HG03066 (cell line): ENCODE measurements around the gene SRP68.

Experiments
- ATAC-seq: cut with Tn5 transposase; IDR thresholded peaks from one replicate; pipeline ENCODE4 v1.9.1; 2021; ENCODE audit warnings: low read depth; ENCODE audit not compliant: unreplicated experiment

SRP68 gene

DNA sequence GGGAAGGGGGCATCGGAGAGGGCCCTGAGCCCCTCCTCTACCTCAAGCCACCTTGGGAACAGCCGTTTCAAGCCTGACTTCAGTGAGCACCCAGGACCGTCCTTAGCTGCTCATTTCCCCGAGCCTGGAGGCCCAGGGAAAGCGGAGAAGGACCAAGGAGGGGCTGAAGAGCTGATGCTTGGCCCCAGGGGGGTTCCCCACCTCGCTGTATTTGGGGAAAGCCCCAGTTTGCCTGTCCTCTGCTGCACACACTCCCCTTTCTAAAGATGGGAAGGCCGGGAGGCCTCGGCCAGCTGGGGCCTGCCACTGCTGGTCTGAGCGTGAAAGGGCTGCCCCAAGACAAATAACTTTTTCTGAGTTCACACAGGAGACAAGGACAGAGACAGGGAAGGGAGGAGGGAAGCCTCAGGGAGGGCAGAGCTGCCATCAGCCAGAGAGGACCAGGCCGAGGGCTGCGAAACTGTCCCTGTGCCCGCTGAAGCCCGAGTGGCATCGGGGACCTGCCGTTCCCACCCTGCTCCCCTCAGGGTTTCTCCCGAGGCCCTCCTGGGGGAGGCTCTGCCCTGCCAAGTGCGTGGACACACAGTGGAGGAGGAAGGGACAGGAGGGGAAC is 18.3 kb upstream of the SRP68 start:
- no peak for ATAC-seq

DNA sequence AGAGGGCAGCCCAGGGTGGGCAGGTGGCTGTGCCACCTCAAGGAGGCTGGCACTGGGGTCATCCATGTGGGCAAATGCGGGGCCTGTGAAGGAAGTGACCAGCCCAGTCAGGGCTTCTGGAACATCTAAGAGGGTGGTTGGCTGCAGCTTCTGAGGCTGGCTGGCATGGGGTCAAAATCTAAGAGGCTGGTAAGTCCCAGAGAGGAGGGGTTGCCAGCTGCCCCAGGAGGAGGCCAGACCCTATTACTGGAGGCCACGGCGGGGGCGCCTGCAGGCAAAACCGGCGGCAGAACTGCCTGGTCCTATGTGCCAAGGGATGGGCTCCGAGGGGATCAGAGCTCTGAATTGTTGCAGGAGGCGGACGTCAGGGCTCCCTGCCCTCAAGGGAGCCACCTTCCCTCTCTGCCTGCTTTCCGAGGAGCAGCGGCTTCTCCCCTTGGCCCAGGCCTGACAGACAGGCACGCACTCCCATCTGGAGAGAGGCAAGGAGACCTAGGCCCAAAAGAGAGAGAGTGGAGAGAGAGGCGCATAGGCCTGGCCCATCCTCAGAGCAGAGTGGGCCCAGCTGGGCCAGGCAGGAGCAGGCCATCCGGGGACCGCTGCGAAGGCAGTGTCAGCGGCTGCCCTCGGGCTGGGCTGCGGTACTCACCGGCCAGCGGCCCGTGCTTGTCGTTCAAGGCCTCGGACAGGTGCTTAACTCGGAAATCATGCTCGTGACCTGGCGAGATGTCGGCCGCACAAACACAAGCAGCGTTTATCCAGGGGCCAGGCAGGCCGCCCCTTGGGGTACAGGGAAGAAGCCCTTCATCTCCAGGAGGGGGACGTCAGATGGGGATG is 17.6 kb upstream of the SRP68 start:
- no peak for ATAC-seq

- no peak for ATAC-seq
Observed at GRCh38 chr17:76088868-76089576, 16.7 kb upstream of the SRP68 start.

- no peak for ATAC-seq
Observed at GRCh38 chr17:76088041-76088867, 15.9 kb upstream of the SRP68 start.

DNA sequence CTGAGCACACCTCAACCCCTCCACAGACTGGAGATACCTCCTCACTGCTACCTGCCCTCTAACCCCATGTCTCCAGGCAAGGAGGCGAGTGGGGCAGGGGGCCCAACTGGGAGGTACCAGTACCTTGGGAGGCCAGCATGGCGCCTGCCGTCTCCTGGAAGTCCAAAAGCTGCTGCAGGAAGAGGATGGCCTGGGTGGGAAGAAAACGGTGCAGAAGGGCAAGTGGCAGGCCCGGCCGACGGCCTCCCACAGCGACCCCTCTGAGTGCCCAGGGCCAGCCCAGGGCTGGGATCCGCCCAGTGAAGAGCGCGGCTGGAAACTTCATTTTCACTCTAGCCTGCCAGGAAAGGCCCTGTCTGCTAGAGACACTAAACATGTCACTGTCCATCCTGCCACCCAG is 15.2 kb upstream of the SRP68 start:
- ATAC-seq, result no peak

DNA sequence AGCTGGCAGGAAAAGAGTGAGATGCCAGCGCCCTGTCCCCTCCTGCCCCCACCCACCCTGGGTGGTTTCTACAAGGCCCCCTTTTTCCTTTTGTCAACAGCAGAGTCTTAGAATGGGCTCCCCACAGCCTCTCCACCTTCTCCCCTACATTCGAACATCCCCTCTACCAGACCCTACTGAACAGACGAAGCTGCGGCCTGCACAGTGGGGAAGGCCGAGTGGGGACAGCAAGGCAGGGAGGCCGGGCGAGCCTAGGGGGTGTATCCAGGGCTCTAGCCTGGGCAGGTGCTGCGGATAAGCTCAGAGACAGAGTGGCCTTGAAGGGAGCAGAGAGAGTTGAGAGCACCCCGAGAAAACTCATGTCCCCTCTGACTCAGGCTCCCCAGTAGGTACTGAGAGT is 14.1 kb upstream of the SRP68 start:
- no peak for ATAC-seq

DNA sequence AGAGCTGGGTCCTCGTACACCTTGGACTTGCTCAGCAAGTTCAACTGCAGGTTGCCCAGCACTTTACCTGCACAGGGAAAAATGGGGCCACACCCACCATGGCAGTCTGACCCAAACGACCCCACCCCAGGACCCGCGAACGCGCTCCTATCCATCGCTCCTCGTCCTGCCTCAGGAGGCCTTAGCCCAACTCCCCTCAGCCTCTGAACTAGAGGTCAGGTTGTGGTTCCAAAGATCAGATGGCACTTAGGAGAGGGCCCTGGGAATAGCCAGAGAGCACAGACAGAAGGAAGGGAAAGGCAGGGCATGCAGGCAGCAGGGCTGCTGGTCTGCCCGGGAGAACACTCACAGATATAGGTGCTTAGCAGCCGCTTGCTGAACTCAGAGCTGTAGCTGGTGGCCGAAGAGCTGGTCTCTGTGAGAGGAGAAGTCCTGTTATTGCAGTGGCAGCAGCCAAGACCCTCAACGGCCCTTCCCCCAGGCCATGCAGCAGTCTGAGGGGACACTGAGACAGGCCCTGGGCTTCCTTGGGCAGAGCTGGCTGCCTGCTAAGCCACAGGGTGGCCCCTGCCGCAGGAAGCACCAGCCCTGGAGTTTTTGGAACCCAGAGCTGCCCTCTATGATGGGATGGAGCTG is 13.5 kb upstream of the SRP68 start:
- no peak for ATAC-seq

DNA sequence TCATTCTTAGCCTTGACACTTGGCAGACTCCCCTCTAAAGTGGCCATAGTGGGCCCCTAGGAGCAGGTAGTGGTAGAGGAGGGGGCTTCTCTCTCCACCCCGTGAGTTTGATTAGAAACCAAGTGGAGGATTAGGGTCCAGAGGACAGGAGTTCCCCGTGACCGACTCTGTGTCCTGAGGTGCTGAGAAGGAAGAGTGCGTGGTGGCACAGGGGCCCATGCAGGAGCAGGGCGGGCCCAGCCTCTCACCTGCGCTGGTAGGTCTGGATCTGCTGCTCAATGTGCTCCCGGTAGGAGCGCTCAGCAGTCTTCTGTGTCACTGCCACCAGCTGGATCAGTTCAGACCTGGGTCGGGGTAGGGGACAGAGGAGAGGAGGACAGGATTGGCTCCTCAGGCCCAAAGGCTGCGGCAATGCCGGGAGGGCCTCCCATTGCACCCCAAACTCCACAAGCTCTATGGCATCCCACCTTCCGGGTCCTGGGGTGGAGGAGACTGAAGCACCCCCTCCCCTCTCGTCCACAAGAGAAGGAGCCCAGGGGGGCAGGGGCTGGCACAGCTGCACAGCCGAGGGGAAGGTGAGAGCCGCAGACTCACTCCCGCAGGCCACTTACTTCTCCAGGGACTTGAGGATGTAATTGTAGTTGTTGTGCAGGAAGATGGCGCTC is 12.9 kb upstream of the SRP68 start:
- no peak for ATAC-seq

- ATAC-seq, result no peak
Observed at GRCh38 chr17:76083536-76084182, 11.3 kb upstream of the SRP68 start.

DNA sequence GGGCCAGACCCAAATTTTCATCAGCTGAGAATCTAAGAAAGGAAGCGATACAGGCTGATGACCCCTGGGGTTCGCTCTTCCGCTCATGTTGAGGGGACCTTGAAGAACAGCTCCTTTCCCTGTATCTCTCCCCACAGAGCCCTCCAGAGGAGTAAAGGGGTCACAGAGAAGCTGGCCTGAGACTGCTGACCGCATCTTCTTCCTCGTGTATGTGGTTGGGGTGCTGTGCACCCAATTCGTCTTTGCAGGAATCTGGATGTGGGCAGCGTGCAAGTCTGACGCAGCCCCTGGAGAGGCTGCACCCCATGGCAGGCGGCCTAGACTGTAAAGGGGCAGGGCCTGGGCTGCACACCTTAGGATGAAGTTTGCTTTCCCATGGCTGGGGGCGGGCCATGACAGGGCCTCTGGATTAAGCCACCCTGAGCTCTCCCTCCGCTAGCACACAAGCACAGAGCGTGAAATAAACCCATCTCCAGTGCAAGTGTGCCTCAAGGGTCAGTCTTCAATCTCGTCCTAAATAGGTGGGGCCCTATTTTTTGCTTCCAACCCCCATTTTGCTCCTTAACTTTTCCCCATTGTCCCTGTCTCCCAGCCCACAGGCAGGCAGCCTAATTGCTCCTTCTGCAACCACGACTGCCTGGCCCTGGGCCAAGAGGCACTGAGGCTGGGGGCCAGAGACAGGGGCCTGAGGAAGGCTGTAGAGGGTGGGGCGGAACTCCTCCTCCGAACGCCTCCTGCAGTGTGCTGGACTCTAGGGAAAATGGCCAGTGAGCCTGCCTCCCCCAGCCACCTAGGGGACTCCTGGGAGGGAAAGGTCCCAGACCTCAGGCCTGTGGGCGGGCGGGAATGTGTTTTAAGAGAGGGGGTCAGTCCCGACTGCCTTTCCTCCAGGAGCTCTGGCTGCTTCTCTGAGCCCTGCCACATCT is 10.3 kb upstream of the SRP68 start:
- no peak for ATAC-seq

DNA sequence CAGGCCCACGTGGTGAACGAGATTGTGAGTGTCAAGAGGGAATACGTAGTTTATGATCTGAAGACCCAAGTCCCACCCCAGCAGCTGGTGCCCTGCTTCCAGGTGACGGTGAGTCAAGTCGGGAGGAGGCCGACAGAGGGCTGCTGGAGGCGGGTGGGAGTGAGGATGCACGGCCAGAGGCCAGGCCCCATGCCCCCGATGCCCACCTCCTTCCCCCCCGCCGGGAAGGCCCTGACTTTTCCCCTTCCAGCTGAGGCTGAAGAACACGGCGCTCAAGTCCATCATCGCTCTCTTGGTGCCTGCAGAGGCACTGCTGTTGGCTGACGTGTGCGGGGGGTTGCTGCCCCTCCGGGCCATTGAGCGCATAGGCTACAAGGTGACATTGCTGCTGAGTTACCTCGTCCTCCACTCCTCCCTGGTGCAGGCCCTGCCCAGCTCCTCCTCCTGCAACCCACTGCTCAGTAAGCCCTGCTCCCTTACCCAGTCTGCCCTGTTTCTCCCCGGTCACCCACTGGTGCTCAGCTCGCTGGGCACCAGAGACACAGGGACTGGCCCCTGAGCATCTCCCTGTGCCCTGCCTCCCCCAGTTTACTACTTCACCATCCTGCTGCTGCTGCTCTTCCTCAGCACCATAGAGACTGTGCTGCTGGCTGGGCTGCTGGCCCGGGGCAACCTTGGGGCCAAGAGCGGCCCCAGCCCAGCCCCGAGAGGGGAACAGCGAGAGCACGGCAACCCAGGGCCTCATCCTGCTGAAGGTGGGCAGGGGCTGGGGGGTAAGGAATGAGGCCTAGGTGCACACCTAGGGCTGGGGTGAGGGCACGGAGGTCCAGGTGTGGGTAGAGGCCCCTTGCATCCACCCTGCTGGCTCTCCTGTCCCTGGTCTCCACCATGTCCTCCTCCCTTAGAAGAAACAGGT is 9.2 kb upstream of the SRP68 start:
- no peak for ATAC-seq

DNA sequence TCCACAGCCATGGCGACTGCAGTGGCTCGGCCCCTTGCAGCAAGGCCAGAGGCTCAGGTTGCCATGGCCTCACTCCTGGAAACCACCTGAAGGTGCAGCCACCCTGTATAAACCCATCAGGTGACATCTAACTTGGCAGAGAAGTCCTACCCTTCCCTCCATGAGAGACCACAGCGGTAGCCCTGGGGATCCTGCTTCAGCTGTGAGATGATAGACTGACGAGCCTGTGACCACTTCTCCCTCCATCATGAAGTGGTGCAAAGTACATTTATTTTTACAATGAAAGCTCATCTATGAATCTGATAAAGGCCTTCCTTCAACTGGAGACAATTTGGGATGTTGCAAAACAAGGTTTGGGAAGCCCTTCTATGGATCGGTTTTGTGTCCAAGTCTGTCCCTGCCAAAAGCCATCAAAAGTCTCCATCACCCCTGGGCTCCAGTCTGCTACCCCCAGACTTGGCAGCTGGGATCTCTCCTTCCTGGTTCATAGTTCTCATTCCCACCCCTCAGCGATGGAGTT is 8.5 kb upstream of the SRP68 start:
- no peak for ATAC-seq

DNA sequence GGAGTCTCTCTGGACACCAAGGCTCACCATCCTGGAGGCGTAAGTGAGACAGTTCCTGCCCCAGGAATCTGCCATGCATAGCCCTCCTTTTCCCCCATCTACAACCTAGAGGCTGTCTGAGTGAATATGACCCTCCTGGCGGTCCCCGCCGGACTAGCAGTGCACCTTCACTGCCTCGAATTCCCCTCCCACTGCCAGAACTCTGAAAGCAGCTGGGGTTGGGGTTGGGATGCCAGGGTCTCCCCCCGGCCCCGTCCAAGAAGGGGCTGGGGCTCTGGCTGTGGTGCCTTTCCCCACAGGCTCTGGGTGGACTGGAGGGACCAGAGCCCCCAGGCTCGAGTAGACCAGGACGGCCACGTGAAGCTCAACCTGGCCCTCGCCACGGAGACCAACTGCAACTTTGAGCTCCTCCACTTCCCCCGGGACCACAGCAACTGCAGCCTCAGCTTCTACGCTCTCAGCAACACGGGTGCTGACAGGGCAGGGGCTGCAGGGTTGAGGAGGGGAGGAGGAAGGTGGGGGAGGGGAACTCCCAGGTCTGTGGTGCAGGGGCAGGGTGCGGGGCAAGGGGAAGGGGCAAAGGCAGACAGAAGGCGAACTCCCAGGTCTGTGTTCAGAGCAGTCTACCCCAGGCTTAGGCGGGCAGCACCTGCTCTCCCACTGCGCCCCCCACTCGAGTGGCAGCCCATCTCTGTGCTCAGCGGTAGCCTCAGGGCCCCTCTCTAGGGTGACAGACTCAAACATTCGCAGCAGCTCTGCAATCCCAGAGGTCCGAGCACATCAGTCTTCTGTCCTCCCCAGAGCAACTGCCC is 7.8 kb upstream of the SRP68 start:
- no peak for ATAC-seq

GRCh38 chr17:76079535-76079955 is 7.2 kb upstream of the SRP68 start:
- ATAC-seq, result no peak

DNA sequence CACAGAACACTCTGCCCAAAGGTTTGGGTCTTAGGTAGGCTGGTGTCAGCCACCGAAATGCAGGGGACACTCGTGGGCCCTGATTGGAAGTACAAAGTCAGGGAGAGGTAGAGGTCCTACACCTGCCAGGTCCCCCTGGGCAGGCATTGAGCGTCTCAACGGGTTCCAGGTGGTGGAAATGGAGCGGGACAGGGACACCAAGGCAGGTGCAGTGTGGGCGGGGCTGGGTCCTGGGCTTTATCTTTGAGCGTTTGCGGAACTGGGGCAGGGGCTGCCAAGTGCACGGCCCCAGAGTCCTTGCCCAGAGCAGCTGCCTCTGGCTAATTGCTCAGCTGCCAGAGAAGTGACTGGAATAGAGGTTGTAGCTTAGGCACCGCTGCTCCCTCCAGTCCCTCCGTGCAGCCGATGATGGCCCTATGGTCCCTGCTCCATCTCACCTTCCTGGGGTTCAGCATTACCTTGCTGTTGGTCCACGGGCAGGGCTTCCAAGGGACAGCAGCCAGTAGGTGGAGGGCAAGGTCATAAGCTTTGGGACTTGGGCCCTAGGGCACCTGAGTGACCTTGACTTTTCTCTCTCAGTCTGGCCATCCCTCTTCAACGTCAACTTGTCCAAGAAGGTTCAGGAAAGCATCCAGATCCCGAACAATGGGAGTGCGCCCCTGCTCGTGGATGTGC is 6.7 kb upstream of the SRP68 start, which contains the start of gene ZACN:
TSS of gene ZACN (plus strand) at position 323 of the 675 bp plus-strand sequence. CDS start at position 406, 83 bp downstream.
- ATAC-seq, result no peak
